ENCODE measurements around the gene ANKRD26.
"Not testable (repeated sequence)": the region's sequence is repeated elsewhere in the genome, so short reads cannot be mapped to it uniquely, and the experiment has no call there.

ANKRD26 gene

DNA sequence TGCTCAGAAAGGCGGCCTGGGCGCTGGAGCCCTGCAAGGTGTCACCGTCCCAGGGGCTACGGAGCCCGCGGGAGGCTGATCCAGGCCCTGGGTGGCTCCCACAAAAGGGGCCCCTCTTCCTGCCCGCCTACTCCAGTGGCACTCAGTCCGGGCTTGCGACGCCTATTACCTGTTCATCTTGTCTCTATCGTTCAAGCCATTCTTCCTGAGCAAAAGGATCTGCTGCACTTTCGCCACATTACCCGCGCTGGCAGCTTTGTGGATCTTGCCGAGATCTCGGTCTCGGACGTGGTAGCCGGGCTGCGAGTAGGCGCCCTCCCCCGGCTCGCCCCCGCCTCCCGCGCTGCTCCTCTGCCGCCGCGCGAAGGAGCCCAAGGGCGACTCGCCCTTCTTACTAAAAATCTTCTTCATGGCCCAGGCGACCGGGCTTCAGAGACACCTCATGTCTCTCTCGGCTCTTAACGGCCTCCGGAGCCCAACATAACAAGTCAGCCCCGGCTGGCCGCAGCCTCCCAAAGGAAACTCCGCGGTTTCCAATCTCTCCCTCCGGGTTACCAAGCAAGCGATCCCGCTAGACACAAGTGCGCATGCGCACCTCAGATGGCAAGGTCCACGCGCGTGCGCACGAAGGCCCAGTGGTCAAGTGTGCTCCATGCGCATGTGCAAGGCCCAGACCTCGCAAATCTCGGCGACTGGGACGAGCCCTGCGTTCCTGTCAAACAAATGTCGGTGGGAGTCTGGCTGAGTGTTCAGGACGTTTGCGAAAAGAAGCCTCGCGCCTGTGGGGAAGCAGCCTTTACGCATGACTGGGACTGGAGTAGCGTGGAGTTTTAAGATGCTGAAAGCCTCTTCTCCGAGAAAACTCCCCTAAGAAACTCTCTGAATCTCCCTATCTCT, at the start of gene ANKRD26:
Gene ANKRD26 (minus strand): TSS at position 579 of the 897 bp plus-strand sequence. CDS start 168 bp downstream, at position 411.
- DNase-seq, result peak; percentile 96

DNA sequence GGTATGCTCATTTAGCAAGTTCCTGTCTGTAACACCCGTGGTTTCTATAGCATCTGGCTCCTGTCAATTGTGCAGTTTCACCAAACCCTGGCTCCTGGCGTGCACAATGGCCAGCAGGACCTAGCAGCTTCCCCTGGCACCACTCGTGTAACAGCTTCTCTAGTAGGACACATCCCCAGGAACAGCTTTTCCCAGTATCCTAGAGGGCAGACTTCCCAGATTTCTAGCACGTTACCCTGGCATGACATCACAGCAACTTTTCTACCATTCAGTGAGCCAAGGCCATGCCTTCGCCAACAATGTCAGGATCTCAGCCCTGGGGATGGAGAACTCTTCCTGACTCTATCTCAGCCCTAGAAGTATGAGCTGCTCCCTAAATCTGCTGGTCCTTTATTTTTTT, 47.4 kb upstream of the ANKRD26 start:
- DNase-seq, result no peak

DNA sequence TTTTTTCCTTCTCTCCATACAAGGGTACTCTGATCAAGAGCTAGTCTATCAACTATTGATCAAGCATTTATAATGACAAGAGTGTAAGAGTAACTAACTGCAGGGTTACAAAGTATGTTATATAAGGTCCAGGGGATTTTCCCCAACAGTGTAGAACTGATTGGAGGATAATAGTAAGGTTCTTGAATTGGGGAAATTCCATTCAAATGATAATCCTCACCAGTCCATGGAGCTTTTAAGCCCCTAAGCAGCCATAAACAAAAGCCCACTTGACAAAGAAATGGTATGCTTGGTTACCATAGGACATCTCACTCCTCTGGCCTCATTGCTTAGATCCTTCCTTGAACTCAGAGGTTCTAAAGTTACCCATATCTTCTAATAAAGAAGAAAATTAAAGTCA, 45.6 kb upstream of the ANKRD26 start:
- no peak for DNase-seq

DNA sequence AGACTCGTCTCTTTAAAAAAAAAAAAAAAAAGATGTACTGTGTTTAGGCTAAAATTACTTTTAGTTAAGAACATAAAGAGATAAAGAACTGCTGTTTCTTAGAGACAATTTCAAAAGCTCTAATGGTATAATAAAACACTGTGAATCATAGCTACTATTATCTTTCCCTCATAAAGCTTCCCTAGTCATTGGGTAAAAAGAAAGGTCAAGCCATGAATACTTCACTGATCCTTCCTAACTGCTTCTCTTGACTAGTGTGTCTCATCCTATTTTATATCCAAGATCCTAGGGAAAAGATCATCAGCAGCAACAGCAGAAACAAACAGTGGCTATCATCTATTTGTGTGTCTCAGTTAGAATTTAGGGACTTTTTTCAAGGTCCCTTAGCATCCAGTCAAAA, 43.4 kb upstream of the ANKRD26 start:
- no peak for DNase-seq

DNA sequence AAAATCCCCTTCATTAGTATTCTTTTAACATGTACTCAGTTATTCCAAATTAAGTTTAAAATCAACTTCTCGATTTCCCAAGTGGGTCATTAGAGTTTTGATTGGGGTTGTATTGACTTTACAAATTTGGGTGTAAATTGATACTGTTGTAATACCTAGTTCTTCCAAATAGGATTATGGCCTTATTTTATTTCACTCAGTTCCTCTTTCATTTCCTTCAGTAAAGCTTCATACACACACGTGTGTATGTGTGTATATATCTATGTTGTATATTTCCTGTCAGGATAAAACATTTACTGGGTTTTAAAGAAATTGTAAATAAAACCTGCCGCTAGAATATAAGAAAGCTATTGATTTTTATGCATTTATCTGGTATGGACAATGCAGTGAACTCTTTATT, 38.0 kb upstream of the ANKRD26 start:
- no peak for DNase-seq

DNA sequence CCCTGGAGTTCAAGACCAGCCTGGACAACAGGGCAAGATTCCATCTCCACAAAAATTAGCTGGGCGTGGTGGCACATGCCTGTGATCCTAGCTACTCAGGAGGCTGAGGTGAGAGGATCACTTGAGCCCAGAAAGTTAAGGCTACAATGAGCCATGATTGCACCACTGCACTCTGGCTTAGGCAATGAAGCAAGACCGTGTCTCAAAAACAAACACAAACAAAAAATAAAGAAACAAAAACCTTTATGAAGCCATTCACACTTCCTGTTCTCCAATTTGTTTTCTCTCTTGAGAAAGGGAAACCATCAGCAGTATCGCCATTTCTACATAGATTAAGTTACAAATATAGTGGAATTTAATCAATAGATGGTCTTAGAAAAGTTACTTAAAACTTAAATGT, 34.1 kb upstream of the ANKRD26 start:
- DNase-seq, result no peak

DNA sequence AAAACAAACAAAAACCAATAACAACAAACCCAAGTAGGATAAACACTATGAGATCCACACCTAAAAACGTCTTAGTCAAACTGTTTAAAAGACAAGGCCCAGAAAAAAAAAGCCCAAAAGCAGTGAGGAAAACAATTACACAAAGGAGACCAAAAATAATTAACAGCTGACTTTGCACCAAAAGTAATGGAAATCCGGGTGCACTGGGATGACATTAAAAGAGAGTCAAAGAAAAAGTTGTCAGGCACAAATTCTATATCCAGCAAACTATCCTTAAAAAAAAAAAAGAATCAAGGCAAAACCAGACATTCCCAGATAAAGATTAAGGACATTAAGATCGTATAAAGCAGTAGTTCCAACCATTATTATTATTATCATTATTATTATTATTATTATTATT, 7.9 kb upstream of the ANKRD26 start:
- no peak for DNase-seq

DNA sequence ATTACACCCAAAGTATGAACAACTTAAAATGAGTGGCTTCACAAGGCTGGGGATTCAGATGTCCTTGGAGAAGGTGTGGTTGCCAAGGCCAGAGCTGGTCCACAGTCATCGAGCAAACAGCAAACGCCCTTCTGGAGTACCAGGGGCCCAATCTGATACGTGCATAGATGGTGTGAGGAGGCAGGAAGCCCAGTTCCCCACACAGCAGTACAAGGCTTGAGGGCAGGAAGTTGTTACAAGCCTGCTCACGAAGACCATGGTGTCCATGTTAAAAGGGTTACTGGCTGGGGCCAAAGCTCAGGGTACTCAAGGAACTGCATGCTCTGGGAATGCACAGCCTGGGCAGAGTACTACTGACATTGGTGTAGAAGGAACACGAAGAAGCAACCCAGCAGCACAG, 4.6 kb upstream of the ANKRD26 start:
- no peak for DNase-seq

DNA sequence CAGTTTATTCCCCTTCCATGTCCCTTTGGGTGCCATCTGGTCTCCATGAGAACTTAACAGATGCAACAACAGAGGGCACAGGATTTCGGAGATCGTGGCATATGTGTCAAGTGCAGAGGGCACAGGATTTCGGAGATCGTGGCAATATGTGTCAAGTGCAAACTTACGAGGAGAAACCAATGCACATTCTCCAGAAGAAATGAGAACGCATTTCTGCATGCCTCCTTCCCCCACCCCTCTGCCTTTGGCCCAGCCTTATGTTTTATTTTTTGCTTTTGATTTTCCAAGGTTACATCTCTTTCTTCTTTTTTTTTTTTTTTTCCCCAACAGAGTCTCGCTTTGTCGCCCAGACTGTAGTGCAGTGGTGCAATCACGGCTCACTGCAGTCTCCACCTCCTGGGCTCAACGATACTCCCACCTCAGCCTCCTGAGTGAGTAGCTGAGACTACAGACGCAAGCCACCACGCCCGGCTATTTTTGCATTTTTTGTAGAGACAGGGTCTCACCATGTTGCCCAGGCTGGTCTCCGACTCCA, 586 bp upstream of the ANKRD26 start:
- no peak for DNase-seq

DNA sequence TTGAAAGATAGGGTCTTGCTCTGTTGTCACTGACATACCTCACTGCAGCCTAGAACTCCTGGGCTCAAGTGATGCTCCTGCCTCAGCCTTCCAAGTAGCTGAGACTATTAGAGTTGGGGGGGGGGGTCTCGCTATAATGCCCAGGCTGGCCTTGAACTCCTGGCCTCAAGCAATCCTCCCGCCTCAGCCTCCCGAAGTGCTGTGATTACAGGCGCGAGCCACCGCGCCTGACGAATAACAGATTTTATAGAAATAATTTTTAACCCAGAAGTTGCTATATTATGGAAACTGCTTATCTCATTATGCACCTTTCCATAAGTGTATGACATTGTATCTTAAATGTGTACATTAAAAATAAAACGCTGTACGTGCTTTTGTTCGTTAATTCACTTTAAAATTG, 846 bp downstream of the ANKRD26 start:
- no peak for DNase-seq

DNA sequence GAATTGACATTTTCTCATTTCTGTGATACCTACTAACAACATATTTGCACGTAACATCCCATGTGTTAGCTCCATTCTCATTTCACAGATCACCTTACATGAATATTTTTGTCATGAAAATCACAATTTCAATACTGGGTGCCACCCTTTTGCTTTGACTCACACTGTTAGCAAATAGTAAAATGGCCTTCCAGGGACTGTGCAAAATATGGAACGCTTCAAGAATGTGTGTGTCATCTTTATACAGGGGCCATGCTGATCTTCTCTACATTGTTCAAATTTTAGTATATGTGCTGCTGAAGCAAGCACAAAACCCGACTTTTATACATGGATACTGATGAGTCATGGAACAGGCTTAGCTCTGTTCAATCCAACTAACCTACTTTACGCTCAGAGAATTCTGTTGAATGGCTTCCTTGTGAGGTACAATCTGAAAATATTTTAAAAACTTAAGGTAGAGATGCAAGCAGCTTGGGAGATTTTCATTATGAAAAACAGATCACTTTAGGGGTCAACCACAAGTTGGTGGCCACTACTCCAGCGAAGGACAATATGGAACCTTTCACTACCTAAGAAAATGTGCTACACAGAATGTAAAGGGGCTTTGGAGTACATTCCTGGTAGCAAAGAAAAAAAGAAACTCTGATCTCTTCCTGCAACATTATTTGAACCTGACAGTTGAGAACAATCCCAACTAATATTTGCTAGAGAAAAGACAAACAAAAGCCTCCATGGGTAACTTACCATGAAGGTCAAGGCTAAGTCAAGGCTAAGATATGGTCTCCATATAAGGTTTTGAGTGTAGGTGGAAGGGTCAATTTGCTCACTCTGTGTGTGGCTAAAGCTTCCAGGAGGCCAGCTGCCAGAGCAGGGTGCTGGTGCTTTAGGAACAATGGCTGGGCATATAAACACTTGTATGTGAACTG, 11.9 kb downstream of the ANKRD26 start:
- no peak for DNase-seq

DNA sequence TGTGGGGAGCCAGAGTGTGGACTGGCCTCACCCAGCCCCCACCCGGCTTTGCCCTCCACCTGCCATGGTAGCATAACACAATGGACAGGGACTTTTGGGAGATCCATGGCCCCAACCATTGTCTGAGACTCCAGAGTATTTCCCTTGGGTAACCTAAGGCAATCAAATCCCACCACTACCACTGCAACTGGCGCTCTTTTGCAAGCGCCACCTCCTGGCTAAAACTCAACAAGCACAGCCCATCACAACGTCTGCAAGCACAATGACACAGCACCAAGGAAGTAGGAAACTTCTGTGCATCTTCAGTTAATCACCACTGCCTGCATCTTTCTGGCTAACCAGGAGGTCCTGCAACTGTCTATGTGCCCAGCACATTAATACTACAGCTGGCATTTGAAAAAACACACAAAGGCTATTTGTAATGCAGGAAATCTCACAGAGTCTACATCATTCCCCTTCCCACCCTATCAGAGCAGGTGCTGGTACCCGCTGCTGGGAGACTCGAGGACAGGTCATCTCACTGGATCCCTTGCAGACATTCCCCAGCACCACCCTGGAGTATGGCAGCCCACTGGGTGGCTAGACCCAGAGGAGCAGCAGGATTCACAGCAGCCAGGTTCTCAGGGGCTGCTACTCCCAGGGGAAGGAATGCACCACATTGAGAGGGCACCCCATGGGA, 27.7 kb downstream of the ANKRD26 start:
- no peak for DNase-seq

DNA sequence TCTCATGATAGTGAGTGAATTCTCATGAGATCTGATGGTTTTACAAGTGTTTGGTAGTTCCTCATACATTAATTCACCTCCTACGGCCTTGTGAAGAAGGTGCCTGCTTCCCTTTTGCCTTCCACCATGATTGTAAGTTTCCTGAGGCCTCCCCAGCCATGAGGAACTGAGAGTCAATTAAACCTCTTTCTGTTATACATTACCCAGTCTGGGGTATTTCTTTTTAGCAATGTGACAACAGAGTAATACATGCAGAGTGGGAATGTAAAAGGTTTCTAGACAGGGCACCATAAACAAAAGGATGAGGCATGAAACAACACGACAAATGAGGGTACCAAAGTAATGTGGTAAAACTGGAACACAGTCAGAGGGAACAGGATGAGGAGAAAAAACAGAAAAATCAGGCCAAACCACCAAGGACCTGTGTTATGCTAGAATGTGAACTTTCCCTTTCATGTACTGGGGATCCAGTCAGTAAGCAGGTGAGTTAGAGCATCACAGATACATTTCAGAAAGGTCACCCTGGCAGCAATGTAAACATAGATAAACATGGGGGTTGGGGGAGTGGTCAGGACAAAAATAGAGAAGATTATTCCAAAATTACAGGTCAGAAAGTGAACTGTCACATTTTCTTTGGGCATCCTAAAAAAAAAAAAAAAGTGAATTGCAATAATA, 31.9 kb downstream of the ANKRD26 start:
- no peak for DNase-seq

DNA sequence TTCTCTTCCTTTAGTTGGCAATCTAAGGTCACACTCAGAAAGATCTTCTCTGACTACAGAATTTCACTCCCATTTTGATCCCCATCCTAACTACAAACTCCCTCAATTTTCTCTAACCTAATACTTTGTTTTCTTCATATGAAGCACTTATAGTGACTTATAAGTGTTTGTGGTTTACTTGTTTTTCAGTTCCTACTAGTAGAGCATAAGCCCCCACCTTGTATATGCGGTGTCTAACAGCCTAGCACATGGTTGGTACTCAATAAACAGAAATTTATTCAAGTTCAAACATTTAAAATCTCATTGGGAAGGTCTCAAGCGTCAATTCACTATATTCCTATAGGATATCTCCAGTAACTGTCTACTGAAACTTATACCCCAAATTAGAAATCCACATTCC, 35.2 kb downstream of the ANKRD26 start:
- DNase-seq, result no peak

DNA sequence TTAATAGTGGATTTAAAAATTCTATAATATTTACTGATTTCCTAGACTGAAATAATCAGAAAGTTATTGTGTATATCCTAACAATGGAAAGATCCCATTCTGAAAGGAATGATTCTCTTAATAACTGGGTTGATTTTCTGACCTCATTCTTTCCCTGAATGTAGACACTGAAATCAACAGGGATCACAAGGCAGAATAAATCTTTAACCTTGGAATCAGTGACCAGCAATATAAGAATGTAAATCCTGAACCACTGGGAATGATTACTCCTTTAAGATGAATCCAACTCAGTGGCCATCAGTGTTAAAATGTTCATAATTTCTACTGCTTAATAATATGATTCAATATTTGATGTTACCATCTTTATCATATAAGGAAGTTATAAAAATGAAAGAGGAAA, 47.6 kb downstream of the ANKRD26 start:
- DNase-seq, result no peak

DNA sequence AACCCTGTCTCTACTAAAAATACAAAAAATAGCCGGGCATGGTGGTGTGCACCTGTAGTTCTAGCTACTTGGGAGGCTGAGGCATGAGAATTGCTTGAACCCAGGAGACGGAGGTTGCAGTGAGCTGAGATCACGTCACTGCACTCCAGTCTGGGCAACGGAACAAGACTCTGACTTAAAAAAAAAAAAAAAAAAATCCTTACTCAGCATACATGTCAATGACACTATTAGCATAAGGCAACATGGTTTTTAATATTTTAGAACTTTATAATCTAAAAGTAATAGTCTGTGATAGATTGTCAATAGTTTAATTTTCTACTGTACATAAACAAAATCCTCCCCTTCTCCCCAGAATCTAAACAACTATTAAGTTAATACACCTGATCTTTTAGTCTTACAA, 55.0 kb downstream of the ANKRD26 start:
- not testable (repeated sequence) for DNase-seq

DNA sequence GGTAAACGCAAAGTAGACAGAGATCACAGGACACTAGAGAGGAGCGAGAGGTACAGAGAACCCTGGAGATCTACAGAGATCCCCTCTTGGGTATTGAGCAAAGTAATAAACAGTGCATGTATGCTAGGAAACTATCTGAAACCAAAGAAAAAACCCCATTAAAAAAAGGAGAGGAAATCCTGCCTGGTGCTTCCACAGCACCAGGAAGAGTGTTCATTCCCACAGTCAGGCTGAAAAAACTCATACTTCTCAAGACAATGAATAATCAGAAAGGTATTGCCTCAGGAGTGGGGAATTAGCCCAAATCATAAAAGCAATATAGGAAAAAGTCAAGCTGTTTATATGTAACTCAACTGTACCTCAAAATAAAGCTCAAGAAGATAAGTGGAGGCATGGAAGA, 59.1 kb downstream of the ANKRD26 start:
- no peak for DNase-seq

DNA sequence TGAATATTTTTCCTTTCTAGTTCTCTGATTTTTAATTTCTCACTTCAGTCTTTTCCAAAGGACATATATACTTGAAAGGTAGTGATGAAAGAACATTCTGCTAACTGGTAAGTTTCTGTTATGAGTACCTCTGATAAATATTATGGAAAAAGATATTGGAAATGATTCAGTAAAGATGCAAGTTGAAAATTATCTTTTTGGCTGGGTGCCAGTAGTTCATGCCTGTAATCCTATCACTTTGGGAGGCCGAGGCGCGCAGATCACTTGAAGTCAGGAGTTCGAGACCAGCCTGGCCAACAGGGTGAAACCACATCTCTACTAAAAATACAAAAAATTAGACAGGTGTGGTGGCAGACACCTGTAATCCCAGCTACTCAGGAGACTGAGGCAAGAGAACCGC, 62.1 kb downstream of the ANKRD26 start:
- no peak for DNase-seq

DNA sequence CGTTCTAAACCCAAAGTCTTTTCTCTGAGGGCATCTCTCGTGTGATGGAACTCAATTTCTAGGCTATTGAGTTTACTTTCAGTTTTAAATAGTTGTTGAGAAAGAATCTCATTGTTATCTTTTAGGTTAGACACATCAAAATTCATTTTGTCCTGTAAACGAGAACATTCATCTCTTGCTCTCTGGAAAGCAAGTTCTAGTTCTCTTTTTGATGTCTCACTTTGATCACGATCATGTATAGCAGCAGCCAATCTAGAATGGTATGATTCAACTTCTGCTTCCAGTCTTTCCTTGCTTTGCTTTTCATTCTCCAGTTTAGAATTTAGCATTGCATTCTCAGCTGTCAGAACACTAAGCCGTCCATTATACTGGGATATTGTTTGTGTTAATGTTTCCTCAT, 65.1 kb downstream of the ANKRD26 start:
- DNase-seq, result no peak

DNA sequence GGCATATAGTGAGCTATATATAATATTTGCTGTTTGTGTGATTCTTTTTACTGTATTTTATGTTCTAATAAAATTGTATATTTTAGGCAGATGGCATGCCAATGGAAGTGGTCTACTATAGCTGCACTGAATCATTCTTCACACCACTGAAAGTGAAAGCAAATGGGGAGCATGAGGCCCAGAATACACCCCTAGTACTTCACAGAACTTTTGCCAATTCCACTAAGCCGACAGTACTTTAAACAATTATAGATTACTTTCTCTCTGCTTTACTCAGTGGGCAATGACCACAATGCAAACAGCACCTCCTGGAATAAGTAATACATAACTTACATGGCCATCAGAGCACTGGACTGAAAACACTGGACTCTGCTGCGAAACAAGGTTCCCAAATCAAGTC, 70.2 kb downstream of the ANKRD26 start:
- DNase-seq, result no peak

DNA sequence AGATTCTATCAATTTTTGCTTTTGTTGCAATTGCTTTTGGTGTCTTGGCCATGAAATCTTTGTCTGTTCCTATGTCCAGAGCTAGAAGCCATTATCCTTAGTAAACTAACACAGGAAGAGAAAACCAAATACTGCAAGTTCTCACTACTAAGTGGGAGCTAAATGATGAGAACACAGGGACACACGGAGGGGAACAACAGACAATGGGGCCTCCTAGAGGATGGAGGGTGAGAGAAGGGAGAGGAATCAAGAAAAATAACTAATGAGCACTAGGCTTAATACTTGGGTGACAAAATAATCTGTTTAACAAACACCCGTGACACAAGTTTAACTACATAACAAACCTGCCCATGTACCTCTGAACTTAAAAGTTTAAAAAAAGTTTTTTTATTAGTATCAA, 78.2 kb downstream of the ANKRD26 start:
- no peak for DNase-seq

DNA sequence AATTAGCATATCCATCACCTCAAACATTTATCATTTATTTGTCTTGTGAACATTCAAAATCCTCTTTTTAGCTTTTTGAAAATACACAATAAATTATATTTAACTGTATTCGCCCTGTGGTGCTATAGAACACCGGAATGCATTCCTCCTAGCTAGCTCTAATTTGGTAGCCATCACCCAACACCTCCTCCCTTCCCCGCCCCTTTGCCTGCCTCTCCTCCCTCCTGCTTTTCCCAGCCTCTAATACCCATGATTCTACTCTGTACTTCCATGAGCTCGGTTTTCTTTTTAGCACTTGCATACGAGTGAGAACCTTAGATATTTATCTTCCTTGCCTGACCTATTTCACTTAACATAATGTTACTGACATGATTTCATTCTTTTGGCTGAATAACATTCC, 80.1 kb downstream of the ANKRD26 start:
- no peak for DNase-seq

DNA sequence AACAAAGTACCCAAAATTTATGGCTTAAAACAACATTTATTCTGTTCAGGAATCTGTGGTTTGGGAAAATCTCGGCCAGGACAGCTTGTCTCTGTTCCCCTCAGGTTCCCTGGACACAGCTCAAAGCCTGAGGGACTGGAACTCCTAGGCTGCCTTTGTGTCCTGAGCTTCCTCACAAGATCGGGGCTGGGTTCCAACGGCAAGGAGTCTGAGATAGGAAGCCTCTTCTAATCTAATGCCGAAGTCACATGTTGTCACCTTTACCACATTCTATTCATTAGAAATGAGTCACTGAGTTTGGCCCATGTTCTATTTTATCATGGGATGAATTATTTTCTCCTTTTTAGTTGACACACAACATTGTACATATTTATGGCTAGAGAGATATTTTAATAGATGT, 80.5 kb downstream of the ANKRD26 start:
- no peak for DNase-seq

Measured in activated T-cell treated with anti-CD3 and anti-CD28 coated beads, Interleukin-2, amount 50 U/mL, for 1 hour (primary cell).